DOHH2 (cell line): ENCODE data around the gene KIF16B.

Experiments used
- H3F3A ChIP-seq: fragments of 200-600 bp; sonication (generic), shearing (Covaris generic); 2 replicates; pipeline ENCODE4 v1.6.0; 2016; ENCODE audit warnings: antibody characterized with exemption, mild to moderate bottlenecking; ENCODE audit not compliant: control insufficient read depth, insufficient read depth
- H3K27ac ChIP-seq: fragments of 200-600 bp; sonication (generic); 2 replicates; pipeline ENCODE4 v1.5.1; 2014; ENCODE audit warnings: low read depth, mild to moderate bottlenecking, low read length, moderate library complexity
- H3K27me3 ChIP-seq: fragments of 200-600 bp; sonication (generic); 2 replicates; pipeline ENCODE4 v1.6.1; 2014; ENCODE audit warnings: mild to moderate bottlenecking, low read length, mixed read lengths; ENCODE audit not compliant: control insufficient read depth
- H3K36me3 ChIP-seq: fragments of 200-600 bp; sonication (generic); 2 replicates; pipeline ENCODE4 v1.6.1; 2014; ENCODE audit warnings: mild to moderate bottlenecking, low read length, moderate library complexity, mixed read lengths; ENCODE audit not compliant: control insufficient read depth
- H3K4me1 ChIP-seq: fragments of 200-600 bp; sonication (generic); 2 replicates; pipeline ENCODE4 v1.6.1; 2014; ENCODE audit warnings: mild to moderate bottlenecking, low read length, mixed read lengths; ENCODE audit not compliant: control insufficient read depth
- H3K4me2 ChIP-seq: fragments of 200-600 bp; sonication (generic); 2 replicates; pipeline ENCODE4 v1.6.0; 2014; ENCODE audit warnings: mild to moderate bottlenecking, low read length, moderate library complexity
- H3K4me3 ChIP-seq: fragments of 200-600 bp; sonication (generic); 2 replicates; pipeline ENCODE4 v1.5.1; 2014; ENCODE audit warnings: mild to moderate bottlenecking, low read length, mixed read lengths
- H3K79me2 ChIP-seq: fragments of 200-600 bp; sonication (generic); 2 replicates; pipeline ENCODE4 v1.6.1; 2014; ENCODE audit warnings: mild to moderate bottlenecking, low read length, mixed read lengths; ENCODE audit not compliant: control insufficient read depth
- H3K9me2 ChIP-seq: fragments of 200-600 bp; sonication (generic); replicated peaks from 2 replicates; pipeline ENCODE4 v1.6.1; 2014; ENCODE audit warnings: mild to moderate bottlenecking, low read length, mixed read lengths; ENCODE audit not compliant: control insufficient read depth
- H3K9me3 ChIP-seq: fragments of 200-600 bp; sonication (generic); 2 replicates; pipeline ENCODE4 v1.6.1; 2014; ENCODE audit warnings: antibody characterized with exemption, low read length, mixed read lengths; ENCODE audit not compliant: control insufficient read depth, insufficient read depth
- H4K20me1 ChIP-seq: fragments of 200-600 bp; sonication (generic); 2 replicates; pipeline ENCODE4 v1.6.0; 2014; ENCODE audit warnings: low read depth, mild to moderate bottlenecking, antibody characterized with exemption, low read length, moderate library complexity; ENCODE audit not compliant: control insufficient read depth, insufficient read depth
- CTCF ChIP-seq: fragments of 200-600 bp; sonication (generic); IDR thresholded peaks from one replicate; pipeline ENCODE4 v1.5.1; 2014; ENCODE audit warnings: antibody characterized with exemption, mild to moderate bottlenecking, low read depth, low read length; ENCODE audit not compliant: poor library complexity, severe bottlenecking
- EZH2phosphoT487 ChIP-seq: fragments of 200-600 bp; sonication (generic); IDR thresholded peaks from 2 replicates; pipeline ENCODE4 v1.6.1; 2017; ENCODE audit warnings: borderline replicate concordance, mild to moderate bottlenecking, antibody characterized with exemption, low read length, moderate library complexity, mixed read lengths

Gene KIF16B

GRCh38 chr20:16500197-16500596 lies 73.1 kb downstream of the KIF16B start:
- Histone ChIP-seq H3K9me3 (no peaks in the 10 kb centered on the region), H3K27me3 (no peaks in the 10 kb centered on the region), H3K4me3 (no peak overlapping the region), H3F3A (no peaks in the 10 kb centered on the region), H3K36me3 (0 out of 2 replicates have a peak, but pooled peaks cover 4% of the 10 kb centered on the region), H4K20me1 (no peaks in the 10 kb centered on the region), H3K9me2 (no peaks in the 10 kb centered on the region), H3K79me2 (no peaks in the 10 kb centered on the region), H3K27ac (no peak overlapping the region), H3K4me2 (no peak overlapping the region), H3K4me1 (no peaks in the 10 kb centered on the region)
- no peak for TF ChIP-seq CTCF
- no peak for TF ChIP-seq EZH2phosphoT487

- TF ChIP-seq EZH2phosphoT487 (no peak), CTCF (no peak)
- Histone ChIP-seq H3K9me2 (no peaks in the 10 kb centered on the region), H3F3A (no peaks in the 10 kb centered on the region), H3K4me3 (no peak overlapping the region), H3K36me3 (0 out of 2 replicates have a peak, but pooled peaks cover 4% of the 10 kb centered on the region), H4K20me1 (no peaks in the 10 kb centered on the region), H3K79me2 (no peaks in the 10 kb centered on the region), H3K27me3 (no peaks in the 10 kb centered on the region), H3K9me3 (no peaks in the 10 kb centered on the region), H3K4me2 (no peak overlapping the region), H3K27ac (no peak overlapping the region), H3K4me1 (no peaks in the 10 kb centered on the region)
Observed at GRCh38 chr20:16498526-16499253, 74.6 kb downstream of the KIF16B start.

- Histone ChIP-seq H3K27ac (no peak overlapping the region), H3K4me1 (no peaks in the 10 kb centered on the region), H3K9me3 (no peaks in the 10 kb centered on the region), H4K20me1 (no peaks in the 10 kb centered on the region), H3K27me3 (no peaks in the 10 kb centered on the region), H3K4me3 (no peak overlapping the region), H3K79me2 (no peaks in the 10 kb centered on the region), H3K36me3 (no peaks in the 10 kb centered on the region), H3F3A (no peaks in the 10 kb centered on the region), H3K4me2 (no peak overlapping the region), H3K9me2 (no peaks in the 10 kb centered on the region)
- TF ChIP-seq EZH2phosphoT487: no peak
- no peak for TF ChIP-seq CTCF
Observed at GRCh38 chr20:16497896-16498295, 75.4 kb downstream of the KIF16B start.
